GM19395 (cell line): ENCODE results near the gene TXNDC2.

ENCODE experiments used
- ATAC-seq: cut with Tn5 transposase; IDR thresholded peaks from one replicate; pipeline ENCODE4 v1.9.1; 2021; ENCODE audit warnings: mild to moderate bottlenecking, moderate library complexity; ENCODE audit not compliant: unreplicated experiment

TXNDC2 gene

GRCh38 chr18:9930299-9930884 lies 44.6 kb downstream of the TXNDC2 start:
- no peak for ATAC-seq

GRCh38 chr18:9931146-9931545 lies 45.4 kb downstream of the TXNDC2 start:
- ATAC-seq = no peak

GRCh38 chr18:9931678-9932077 lies 45.9 kb downstream of the TXNDC2 start:
- ATAC-seq = no peak

GRCh38 chr18:9933865-9934264 lies 48.1 kb downstream of the TXNDC2 start:
- ATAC-seq = no peak

GRCh38 chr18:9934274-9934673 lies 48.5 kb downstream of the TXNDC2 start:
- no peak for ATAC-seq
